Measurements from ENCODE around the gene GNAI1.

The GNAI1 gene

GRCh38 chr7:80107278-80107677 lies 27.4 kb upstream of the GNAI1 start:
- Histone ChIP-seq H2AK5ac (ENCODE audit: low read depth, low read length) (no peak overlapping the region), H2BK12ac (ENCODE audit: low read length) (no peak overlapping the region), H3K27me3 (ENCODE audit: control insufficient read depth in 3 of 3, insufficient read depth in 3 of 3, low read depth in 1 of 3, low read length in 3 of 3) (no peaks in the 10 kb centered on the region), H3K4ac (ENCODE audit: low read length) (no peak overlapping the region), H2BK15ac (ENCODE audit: low read length) (no peak overlapping the region), H4K8ac (ENCODE audit: low read depth, low read length) (no peak overlapping the region), H3K9me3 (replicated peaks in 1 of 2; ENCODE audit: control insufficient read depth in 2 of 2, insufficient read depth in 1 of 2, low read depth in 1 of 2, low read length in 2 of 2) (no peaks in the 10 kb centered on the region), H3K4me3 (ENCODE audit: low read length in 2 of 2) (no peak overlapping the region), H3K23ac (ENCODE audit: low read depth, low read length, poor library complexity) (no peak overlapping the region), H3K14ac (ENCODE audit: low read length) (no peak overlapping the region), H2AFZ (ENCODE audit: low read length) (peak overlapping the region; percentile 14), H2BK5ac (ENCODE audit: low read length) (no peak overlapping the region), H3K18ac (ENCODE audit: low read length) (no peak overlapping the region), H3K4me2 (ENCODE audit: insufficient read depth, low read length, poor library complexity, severe bottlenecking) (no peak overlapping the region), H3K9ac (ENCODE audit: low read depth, low read length, poor library complexity) (no peak overlapping the region), H2BK120ac (ENCODE audit: low read depth, low read length) (no peak overlapping the region), H4K91ac (ENCODE audit: low read depth, low read length, poor library complexity) (no peak overlapping the region), H3K36me3 (replicated peaks in 1 of 2; ENCODE audit: control insufficient read depth in 2 of 2, insufficient read depth in 2 of 2, low read length in 2 of 2) (no peaks in the 10 kb centered on the region), H3K4me1 (ENCODE audit: control insufficient read depth in 2 of 2, insufficient read depth in 1 of 2, low read depth in 1 of 2, low read length in 2 of 2) (no peaks in the 10 kb centered on the region), H3K79me1 (ENCODE audit: low read depth, low read length) (no peaks in the 10 kb centered on the region), H3K27ac (replicated peaks; ENCODE audit: low read length) (no peak overlapping the region)
- no CpG with 5 or more reads among the region's 1 CpG for WGBS, 2 donors (ENCODE audit: extremely low coverage in 2 of 2, insufficient read length in 2 of 2, insufficient replicate concordance in 1 of 2)
- no peak for DNase-seq (ENCODE audit: low spot score)

GRCh38 chr7:80110376-80110775 lies 24.3 kb upstream of the GNAI1 start:
- Histone ChIP-seq H3K36me3 (replicated peaks in 1 of 2; ENCODE audit: control insufficient read depth in 2 of 2, insufficient read depth in 2 of 2, low read length in 2 of 2) (no peaks in the 10 kb centered on the region), H2BK120ac (ENCODE audit: low read depth, low read length) (no peak overlapping the region), H3K4ac (ENCODE audit: low read length) (no peak overlapping the region), H3K9ac (ENCODE audit: low read depth, low read length, poor library complexity) (no peak overlapping the region), H3K14ac (ENCODE audit: low read length) (no peak overlapping the region), H2BK5ac (ENCODE audit: low read length) (no peak overlapping the region), H3K4me3 (ENCODE audit: low read length in 2 of 2) (no peak overlapping the region), H2AK5ac (ENCODE audit: low read depth, low read length) (no peak overlapping the region), H3K18ac (ENCODE audit: low read length) (no peak overlapping the region), H3K27me3 (ENCODE audit: control insufficient read depth in 3 of 3, insufficient read depth in 3 of 3, low read depth in 1 of 3, low read length in 3 of 3) (no peaks in the 10 kb centered on the region), H2BK15ac (ENCODE audit: low read length) (no peak overlapping the region), H4K91ac (ENCODE audit: low read depth, low read length, poor library complexity) (no peak overlapping the region), H3K9me3 (replicated peaks in 1 of 2; ENCODE audit: control insufficient read depth in 2 of 2, insufficient read depth in 1 of 2, low read depth in 1 of 2, low read length in 2 of 2) (no peaks in the 10 kb centered on the region), H3K4me2 (ENCODE audit: insufficient read depth, low read length, poor library complexity, severe bottlenecking) (no peak overlapping the region), H2AFZ (ENCODE audit: low read length) (no peak overlapping the region), H2BK12ac (ENCODE audit: low read length) (no peak overlapping the region), H3K27ac (replicated peaks; ENCODE audit: low read length) (no peak overlapping the region), H3K23ac (ENCODE audit: low read depth, low read length, poor library complexity) (no peak overlapping the region), H3K79me1 (ENCODE audit: low read depth, low read length) (no peaks in the 10 kb centered on the region), H4K8ac (ENCODE audit: low read depth, low read length) (no peak overlapping the region), H3K4me1 (ENCODE audit: control insufficient read depth in 2 of 2, insufficient read depth in 1 of 2, low read depth in 1 of 2, low read length in 2 of 2) (no peaks in the 10 kb centered on the region)
- DNase-seq (ENCODE audit: low spot score): no peak
- WGBS, 2 donors (ENCODE audit: extremely low coverage in 2 of 2, insufficient read length in 2 of 2, insufficient replicate concordance in 1 of 2): no CpG with 5 or more reads among the region's 5 CpGs

- H3K4ac ChIP-seq (ENCODE audit: low read length): no peak overlapping the region
- no peaks in the 10 kb centered on the region for H3K79me1 ChIP-seq (ENCODE audit: low read depth, low read length)
- H3K9me3 ChIP-seq (replicated peaks in 1 of 2; ENCODE audit: control insufficient read depth in 2 of 2, insufficient read depth in 1 of 2, low read depth in 1 of 2, low read length in 2 of 2): no peaks in the 10 kb centered on the region
- H2BK120ac ChIP-seq (ENCODE audit: low read depth, low read length): no peak overlapping the region
- H3K27me3 ChIP-seq (ENCODE audit: control insufficient read depth in 3 of 3, insufficient read depth in 3 of 3, low read depth in 1 of 3, low read length in 3 of 3): no peaks in the 10 kb centered on the region
- no CpG with 5 or more reads among the region's 4 CpGs for WGBS, 2 donors (ENCODE audit: extremely low coverage in 2 of 2, insufficient read length in 2 of 2, insufficient replicate concordance in 1 of 2)
- no peak overlapping the region for H3K4me3 ChIP-seq (ENCODE audit: low read length in 2 of 2)
- no peak overlapping the region for H3K9ac ChIP-seq (ENCODE audit: low read depth, low read length, poor library complexity)
- H2BK12ac ChIP-seq (ENCODE audit: low read length): no peak overlapping the region
- H3K4me1 ChIP-seq (ENCODE audit: control insufficient read depth in 2 of 2, insufficient read depth in 1 of 2, low read depth in 1 of 2, low read length in 2 of 2): no peaks in the 10 kb centered on the region
- no peak overlapping the region for H3K27ac ChIP-seq (replicated peaks; ENCODE audit: low read length)
- H3K14ac ChIP-seq (ENCODE audit: low read length): no peak overlapping the region
- no peak overlapping the region for H2BK15ac ChIP-seq (ENCODE audit: low read length)
- no peak for DNase-seq (ENCODE audit: low spot score)
- H3K4me2 ChIP-seq (ENCODE audit: insufficient read depth, low read length, poor library complexity, severe bottlenecking): no peak overlapping the region
- H2BK5ac ChIP-seq (ENCODE audit: low read length): no peak overlapping the region
- H2AFZ ChIP-seq (ENCODE audit: low read length): peak overlapping the region; percentile 51
- H4K8ac ChIP-seq (ENCODE audit: low read depth, low read length): no peak overlapping the region
- H3K18ac ChIP-seq (ENCODE audit: low read length): no peak overlapping the region
- no peaks in the 10 kb centered on the region for H3K36me3 ChIP-seq (replicated peaks in 1 of 2; ENCODE audit: control insufficient read depth in 2 of 2, insufficient read depth in 2 of 2, low read length in 2 of 2)
- no peak overlapping the region for H3K23ac ChIP-seq (ENCODE audit: low read depth, low read length, poor library complexity)
- H2AK5ac ChIP-seq (ENCODE audit: low read depth, low read length): no peak overlapping the region
- H4K91ac ChIP-seq (ENCODE audit: low read depth, low read length, poor library complexity): no peak overlapping the region
These were observed 20.5 kb upstream of the GNAI1 start for GRCh38 chr7:80114159-80114558.

GRCh38 chr7:80124526-80125264 lies 9.9 kb upstream of the GNAI1 start:
- H3K23ac ChIP-seq (ENCODE audit: low read depth, low read length, poor library complexity): no peak overlapping the region
- H2BK5ac ChIP-seq (ENCODE audit: low read length): no peak overlapping the region

More at GRCh38 chr7:80124526-80125264, 9.9 kb upstream of the GNAI1 start:
- no peaks in the 10 kb centered on the region for H3K9me3 ChIP-seq (replicated peaks in 1 of 2; ENCODE audit: control insufficient read depth in 2 of 2, insufficient read depth in 1 of 2, low read depth in 1 of 2, low read length in 2 of 2)
- peaks cover 10 to 12% of the 10 kb centered on the region in 2 donors for H3K4me1 ChIP-seq (ENCODE audit: control insufficient read depth in 2 of 2, insufficient read depth in 1 of 2, low read depth in 1 of 2, low read length in 2 of 2)
- H4K8ac ChIP-seq (ENCODE audit: low read depth, low read length): no peak overlapping the region
- peaks cover 0 to 14% (median 0%) of the 10 kb centered on the region in 3 experiments for H3K27me3 ChIP-seq (ENCODE audit: control insufficient read depth in 3 of 3, insufficient read depth in 3 of 3, low read depth in 1 of 3, low read length in 3 of 3)
- H3K18ac ChIP-seq (ENCODE audit: low read length): no peak overlapping the region
- no peak overlapping the region for H3K14ac ChIP-seq (ENCODE audit: low read length)
- H4K91ac ChIP-seq (ENCODE audit: low read depth, low read length, poor library complexity): no peak overlapping the region
- H2BK15ac ChIP-seq (ENCODE audit: low read length): no peak overlapping the region
- no peak overlapping the region for H2AFZ ChIP-seq (ENCODE audit: low read length)
- H3K36me3 ChIP-seq (replicated peaks in 1 of 2; ENCODE audit: control insufficient read depth in 2 of 2, insufficient read depth in 2 of 2, low read length in 2 of 2): no peaks in the 10 kb centered on the region
- no peak overlapping the region for H2BK120ac ChIP-seq (ENCODE audit: low read depth, low read length)
- H3K79me1 ChIP-seq (ENCODE audit: low read depth, low read length): no peaks in the 10 kb centered on the region
- WGBS, 2 donors (ENCODE audit: extremely low coverage in 2 of 2, insufficient read length in 2 of 2, insufficient replicate concordance in 1 of 2): no CpG with 5 or more reads among the region's 4 CpGs
- no peak overlapping the region for H3K27ac ChIP-seq (replicated peaks; ENCODE audit: low read length)
- no peak overlapping the region for H3K4me2 ChIP-seq (ENCODE audit: insufficient read depth, low read length, poor library complexity, severe bottlenecking)
- no peak overlapping the region for H2AK5ac ChIP-seq (ENCODE audit: low read depth, low read length)
- no peak for DNase-seq (ENCODE audit: low spot score)
- H3K4me3 ChIP-seq (ENCODE audit: low read length in 2 of 2): no peak overlapping the region
- no peak overlapping the region for H3K4ac ChIP-seq (ENCODE audit: low read length)
- H3K9ac ChIP-seq (ENCODE audit: low read depth, low read length, poor library complexity): no peak overlapping the region
- H2BK12ac ChIP-seq (ENCODE audit: low read length): no peak overlapping the region
